PC-9 (cell line): Measurements from ENCODE around the gene EYA2.

Experiments used
- EZH2 ChIP-seq: fragments of 200-600 bp; sonication (generic); IDR thresholded peaks from 2 replicates; pipeline ENCODE4 v1.8.0; 2017; ENCODE audit warnings: antibody characterized with exemption, low read depth
- TF ChIP-seq, protein P1 (sequence below): fragments of 200-600 bp; sonication (generic); conservative IDR thresholded peaks from 2 replicates; pipeline ENCODE4 v1.6.1; 2017; ENCODE audit warnings: mixed run types, antibody characterized with exemption, mild to moderate bottlenecking, moderate library complexity

DNA sequence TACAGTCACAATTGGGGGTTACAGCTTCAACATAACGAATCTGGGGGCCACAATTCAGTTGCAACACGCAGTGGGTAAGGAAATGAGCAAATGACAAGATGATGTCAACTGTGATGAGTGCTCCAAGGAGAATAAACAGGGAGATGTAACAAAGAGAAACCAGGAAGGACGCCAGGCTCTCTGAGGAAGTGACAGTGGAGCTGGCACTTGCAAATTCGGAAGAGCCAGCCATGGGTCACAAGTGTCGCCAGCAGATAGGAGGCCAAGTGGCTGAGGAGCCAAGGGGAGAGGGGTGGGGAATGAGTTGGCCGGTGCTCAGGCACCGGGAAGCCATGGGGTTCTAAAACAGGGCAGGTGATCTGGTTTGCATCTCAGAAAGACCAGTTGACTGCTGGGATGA, 136.4 kb downstream of the EYA2 start:
- TF ChIP-seq, protein P1, sequence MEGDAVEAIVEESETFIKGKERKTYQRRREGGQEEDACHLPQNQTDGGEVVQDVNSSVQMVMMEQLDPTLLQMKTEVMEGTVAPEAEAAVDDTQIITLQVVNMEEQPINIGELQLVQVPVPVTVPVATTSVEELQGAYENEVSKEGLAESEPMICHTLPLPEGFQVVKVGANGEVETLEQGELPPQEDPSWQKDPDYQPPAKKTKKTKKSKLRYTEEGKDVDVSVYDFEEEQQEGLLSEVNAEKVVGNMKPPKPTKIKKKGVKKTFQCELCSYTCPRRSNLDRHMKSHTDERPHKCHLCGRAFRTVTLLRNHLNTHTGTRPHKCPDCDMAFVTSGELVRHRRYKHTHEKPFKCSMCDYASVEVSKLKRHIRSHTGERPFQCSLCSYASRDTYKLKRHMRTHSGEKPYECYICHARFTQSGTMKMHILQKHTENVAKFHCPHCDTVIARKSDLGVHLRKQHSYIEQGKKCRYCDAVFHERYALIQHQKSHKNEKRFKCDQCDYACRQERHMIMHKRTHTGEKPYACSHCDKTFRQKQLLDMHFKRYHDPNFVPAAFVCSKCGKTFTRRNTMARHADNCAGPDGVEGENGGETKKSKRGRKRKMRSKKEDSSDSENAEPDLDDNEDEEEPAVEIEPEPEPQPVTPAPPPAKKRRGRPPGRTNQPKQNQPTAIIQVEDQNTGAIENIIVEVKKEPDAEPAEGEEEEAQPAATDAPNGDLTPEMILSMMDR = no peak
- no peak for TF ChIP-seq EZH2
